Neural crest cell (in vitro differentiated cells): Measurements from ENCODE around the gene THTPA. TPM values are rescaled to one million over a fixed set of nuclear protein-coding genes. Genes with fewer than 3 reads are reported as not detected.
"Not testable (repeated sequence)": the region's sequence is repeated elsewhere in the genome, so short reads cannot be mapped to it uniquely, and the experiment has no call there.

Source experiments
- DNase-seq: peaks from one replicate; pipeline ENCODE4 v3.0.0; 2021; ENCODE audit warnings: low read depth, mixed read lengths, low spot score
- H3K27ac Mint-ChIP-seq: one replicate; pipeline ENCODE4 v1.8.0; 2021; ENCODE audit warnings: mild to moderate bottlenecking, mixed read lengths; ENCODE audit not compliant: unreplicated experiment
- H3K27me3 Mint-ChIP-seq: 2 replicates; pipeline ENCODE4 v1.8.0; 2021; ENCODE audit warnings: low read depth, mild to moderate bottlenecking, mixed read lengths
- H3K36me3 Mint-ChIP-seq: 2 replicates; pipeline ENCODE4 v1.8.0; 2021; ENCODE audit warnings: low read depth, mild to moderate bottlenecking, mixed read lengths
- H3K4me1 Mint-ChIP-seq: 2 replicates; pipeline ENCODE4 v1.8.0; 2021; ENCODE audit warnings: mixed read lengths
- H3K4me3 Mint-ChIP-seq: one replicate; pipeline ENCODE4 v1.8.0; 2021; ENCODE audit warnings: mild to moderate bottlenecking, mixed read lengths
- H3K9me3 Mint-ChIP-seq: 2 replicates; pipeline ENCODE4 v1.8.0; 2021; ENCODE audit warnings: mixed read lengths
- CTCF ChIP-seq: fragments of 200-600 bp; sonication (generic); conservative IDR thresholded peaks from 2 replicates; pipeline ENCODE4 v1.5.0; 2021; ENCODE audit warnings: antibody characterized with exemption, mild to moderate bottlenecking
- total RNA-seq: library from RNA; stranded (reverse); gene quantifications from 2 replicates; pipeline ENCODE4 v1.2.1, GENCODE V29; 2021

Gene THTPA
- total RNA-seq, 1 donor from 2014 or later: 19.4 TPM

- Mint-ChIP-seq H3K4me3 (no peak overlapping the region), H3K27ac (no peak overlapping the region)
- peak; percentile 89 for TF ChIP-seq CTCF
These were observed 33.0 kb downstream of the THTPA start for GRCh38 chr14:23588884-23589598.

GRCh38 chr14:23589606-23590005, 33.5 kb downstream of the THTPA start:
- peaks cover 41% of the 10 kb centered on the region for H3K27me3 Mint-ChIP-seq
- no peak for TF ChIP-seq CTCF
- H3K4me1 Mint-ChIP-seq: no peaks in the 10 kb centered on the region
- no peak for DNase-seq
- no peak overlapping the region for H3K27ac Mint-ChIP-seq
- no peaks in the 10 kb centered on the region for H3K36me3 Mint-ChIP-seq
- H3K9me3 Mint-ChIP-seq: peaks cover 9% of the 10 kb centered on the region
- H3K4me3 Mint-ChIP-seq: no peak overlapping the region

More at GRCh38 chr14:23588884-23589598, 33.0 kb downstream of the THTPA start:
- peaks cover 43% of the 10 kb centered on the region for H3K27me3 Mint-ChIP-seq
- DNase-seq: peak; percentile 78
- no peaks in the 10 kb centered on the region for H3K4me1 Mint-ChIP-seq
- peaks cover 9% of the 10 kb centered on the region for H3K9me3 Mint-ChIP-seq
- no peaks in the 10 kb centered on the region for H3K36me3 Mint-ChIP-seq

- Mint-ChIP-seq H3K4me3 (no peak overlapping the region), H3K27ac (no peak overlapping the region), H3K36me3 (no peaks in the 10 kb centered on the region), H3K9me3 (peaks cover 9% of the 10 kb centered on the region), H3K4me1 (no peaks in the 10 kb centered on the region), H3K27me3 (peaks cover 46% of the 10 kb centered on the region)
- TF ChIP-seq CTCF: no peak
- no peak for DNase-seq
These were observed 34.1 kb downstream of the THTPA start for GRCh38 chr14:23590198-23590597.

- H3K4me1 Mint-ChIP-seq, DNase-seq, H3K27ac Mint-ChIP-seq, H3K36me3 Mint-ChIP-seq, H3K4me3 Mint-ChIP-seq, H3K9me3 Mint-ChIP-seq: not testable (repeated sequence)
- peaks cover 54% of the 10 kb centered on the region for H3K27me3 Mint-ChIP-seq
These were observed 38.1 kb downstream of the THTPA start for GRCh38 chr14:23594191-23594590.

GRCh38 chr14:23600322-23600707, 44.2 kb downstream of the THTPA start:
- Mint-ChIP-seq H3K4me3 (no peak overlapping the region), H3K27ac (no peak overlapping the region), H3K36me3 (no peaks in the 10 kb centered on the region), H3K9me3 (no peaks in the 10 kb centered on the region), H3K4me1 (no peaks in the 10 kb centered on the region), H3K27me3 (peaks cover 50% of the 10 kb centered on the region)
- TF ChIP-seq CTCF: no peak
- DNase-seq: no peak

- H3K27me3 Mint-ChIP-seq: peaks cover 50% of the 10 kb centered on the region
- DNase-seq: no peak
- no peaks in the 10 kb centered on the region for H3K36me3 Mint-ChIP-seq
- TF ChIP-seq CTCF: no peak
- H3K27ac Mint-ChIP-seq: no peak overlapping the region
- H3K4me3 Mint-ChIP-seq: no peak overlapping the region
- no peaks in the 10 kb centered on the region for H3K4me1 Mint-ChIP-seq
- no peaks in the 10 kb centered on the region for H3K9me3 Mint-ChIP-seq
These were observed 44.7 kb downstream of the THTPA start for GRCh38 chr14:23600806-23601205.
